Right hindlimb (tissue), 1 donor: Measurements from ENCODE around the gene SLC16A12.
A peak's percentile ranks its signal among the peaks of the same experiment; 100 is the strongest.
"Not testable (repeated sequence)": the region's sequence is repeated elsewhere in the genome, so short reads cannot be mapped to it uniquely, and the experiment has no call there.

Experiments used
- DNase-seq: peaks from one replicate; pipeline ENCODE4 v3.0.0-alpha.2; 2018

SLC16A12 gene

DNA sequence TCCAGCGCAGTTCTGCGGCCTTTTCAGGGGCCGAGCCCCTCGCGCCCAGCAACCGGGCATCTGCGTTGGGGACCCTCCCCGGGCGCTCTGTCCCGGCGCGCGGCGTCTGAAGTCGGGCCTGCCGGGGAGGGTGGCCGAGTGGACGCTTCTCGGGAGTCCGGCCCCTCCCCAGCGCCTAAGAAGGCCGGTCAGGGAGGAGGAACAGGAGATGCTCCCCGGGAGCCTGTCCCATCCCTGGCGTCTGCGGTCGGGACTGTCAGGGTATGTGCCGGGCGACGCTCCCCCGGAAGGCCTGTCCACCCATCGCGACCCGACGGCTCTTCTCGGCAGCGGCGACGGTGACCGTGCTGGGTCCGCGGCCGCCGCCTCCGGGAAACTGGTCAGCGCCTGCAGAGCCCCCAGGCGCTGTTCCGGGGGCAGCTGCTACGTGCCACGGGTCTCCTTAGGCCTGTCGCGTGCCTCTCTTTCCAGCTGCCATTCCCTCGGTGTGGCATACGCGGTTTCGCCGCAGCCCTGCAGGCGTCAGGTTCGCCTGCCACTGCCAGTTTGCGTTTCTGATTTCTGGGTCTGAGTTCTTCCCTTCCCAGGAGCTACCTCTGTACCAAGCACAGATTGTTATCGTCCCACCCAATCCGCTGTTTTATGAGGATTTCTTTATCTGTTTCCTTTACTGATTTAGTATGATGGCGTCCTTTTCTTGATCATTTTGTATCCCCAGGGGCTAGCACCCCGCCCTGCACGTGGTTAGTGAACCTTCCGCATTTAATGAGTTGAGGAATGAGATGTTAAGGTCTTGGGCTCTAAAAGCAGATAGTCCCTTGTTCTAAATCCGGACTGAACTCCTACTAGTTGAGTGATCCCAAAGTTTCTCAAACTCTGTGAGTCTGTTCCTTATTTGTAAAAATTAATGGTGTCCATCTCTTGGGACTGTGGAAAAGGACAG is 120.2 kb downstream of the SLC16A12 start:
- peak; percentile 72 for DNase-seq

- DNase-seq, result peak; percentile 89
Observed at GRCh38 chr10:89414146-89414878, 121.1 kb downstream of the SLC16A12 start, which contains the start of gene IFIT5. Gene IFIT5, plus strand, starts transcription at chr10:89414568. Its CDS starts 231 bp downstream, at chr10:89414799.

DNA sequence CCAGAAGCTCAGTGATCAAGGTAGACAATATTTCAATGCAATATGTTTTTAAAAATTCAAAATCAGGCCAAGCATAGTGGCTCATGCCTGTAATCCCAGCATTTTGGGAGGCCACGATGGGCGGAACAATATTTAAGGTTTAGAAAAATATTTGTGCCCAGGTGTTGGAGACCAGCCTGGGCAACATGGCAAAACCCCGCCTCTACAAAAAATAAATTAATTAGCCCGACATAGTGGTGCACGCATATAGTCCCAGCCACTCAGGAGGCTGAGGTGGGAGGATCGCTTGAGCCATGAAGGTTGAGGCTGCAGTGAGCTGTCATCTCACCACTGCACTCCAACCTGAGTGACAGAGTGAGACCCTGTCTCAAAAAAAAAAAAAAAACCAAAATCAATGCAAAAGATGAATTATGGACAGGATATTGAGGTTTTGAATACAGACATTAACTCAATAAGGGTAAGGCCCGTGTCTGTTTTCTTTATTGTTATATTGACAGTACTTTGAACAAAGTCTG is 121.9 kb downstream of the SLC16A12 start:
- DNase-seq, result no peak

DNA sequence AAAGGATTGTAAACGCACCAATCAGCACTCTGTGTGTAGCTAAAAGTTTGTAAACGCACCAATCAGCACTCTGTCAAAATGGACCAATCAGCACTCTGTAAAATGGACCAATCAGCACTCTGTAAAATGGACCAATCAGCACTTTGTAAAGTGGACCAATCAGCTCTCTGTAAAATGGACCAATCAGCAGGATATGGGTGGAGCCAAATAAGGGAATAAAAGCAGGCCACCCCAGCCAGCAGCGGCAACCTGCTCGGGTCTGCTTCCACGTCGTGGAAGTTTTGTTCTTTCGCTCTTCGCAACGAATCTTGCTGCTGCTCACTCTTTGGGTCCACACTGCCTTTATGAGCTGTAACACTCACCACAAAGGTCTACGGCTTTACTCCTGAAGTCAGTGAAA is 123.1 kb downstream of the SLC16A12 start:
- not testable (repeated sequence) for DNase-seq

DNA sequence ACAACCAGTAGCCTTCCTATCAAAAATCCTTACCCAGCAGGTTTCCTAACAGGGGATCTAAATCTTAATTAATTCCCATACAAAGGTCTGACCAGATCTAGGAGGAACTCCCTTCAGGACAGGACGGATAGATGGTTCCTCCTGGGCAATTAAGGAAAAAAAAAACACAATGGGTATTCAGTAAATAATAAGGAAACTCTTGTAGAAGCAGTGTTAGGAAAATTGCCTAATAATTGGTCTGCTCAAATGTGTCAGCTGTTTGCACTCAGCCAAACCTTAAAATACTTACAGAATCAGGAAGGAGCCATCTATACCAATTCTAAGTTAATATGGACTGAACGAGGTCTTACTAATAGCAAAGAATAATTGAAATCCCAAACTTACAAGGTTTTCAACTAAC is 124.3 kb downstream of the SLC16A12 start:
- DNase-seq, result not testable (repeated sequence)

DNA sequence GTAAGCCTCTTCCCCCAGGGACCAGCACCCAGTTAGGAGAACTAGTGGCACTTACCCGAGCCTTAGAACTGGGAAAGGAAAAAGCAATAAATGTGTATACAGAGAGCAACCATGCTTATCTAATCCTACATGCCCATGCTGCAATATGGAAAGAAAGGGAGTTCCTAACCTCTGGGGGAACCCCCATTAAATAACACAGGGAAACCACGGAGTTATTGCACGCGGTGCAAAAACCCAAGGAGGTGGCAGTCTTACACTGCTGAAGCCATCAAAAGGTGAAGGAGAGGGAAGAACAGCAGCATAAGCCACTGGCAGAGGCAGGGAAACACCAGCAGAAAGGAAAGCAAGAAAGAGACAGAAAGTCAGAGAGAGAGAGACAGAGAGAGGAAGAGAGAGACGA is 124.8 kb downstream of the SLC16A12 start:
- DNase-seq, result not testable (repeated sequence)

- DNase-seq, result not testable (repeated sequence)
Observed at GRCh38 chr10:89409282-89409681, 126.1 kb downstream of the SLC16A12 start.

GRCh38 chr10:89407792-89408191 is 127.6 kb downstream of the SLC16A12 start:
- not testable (repeated sequence) for DNase-seq

- not testable (repeated sequence) for DNase-seq
Observed at GRCh38 chr10:89406178-89406577, 129.2 kb downstream of the SLC16A12 start.

DNA sequence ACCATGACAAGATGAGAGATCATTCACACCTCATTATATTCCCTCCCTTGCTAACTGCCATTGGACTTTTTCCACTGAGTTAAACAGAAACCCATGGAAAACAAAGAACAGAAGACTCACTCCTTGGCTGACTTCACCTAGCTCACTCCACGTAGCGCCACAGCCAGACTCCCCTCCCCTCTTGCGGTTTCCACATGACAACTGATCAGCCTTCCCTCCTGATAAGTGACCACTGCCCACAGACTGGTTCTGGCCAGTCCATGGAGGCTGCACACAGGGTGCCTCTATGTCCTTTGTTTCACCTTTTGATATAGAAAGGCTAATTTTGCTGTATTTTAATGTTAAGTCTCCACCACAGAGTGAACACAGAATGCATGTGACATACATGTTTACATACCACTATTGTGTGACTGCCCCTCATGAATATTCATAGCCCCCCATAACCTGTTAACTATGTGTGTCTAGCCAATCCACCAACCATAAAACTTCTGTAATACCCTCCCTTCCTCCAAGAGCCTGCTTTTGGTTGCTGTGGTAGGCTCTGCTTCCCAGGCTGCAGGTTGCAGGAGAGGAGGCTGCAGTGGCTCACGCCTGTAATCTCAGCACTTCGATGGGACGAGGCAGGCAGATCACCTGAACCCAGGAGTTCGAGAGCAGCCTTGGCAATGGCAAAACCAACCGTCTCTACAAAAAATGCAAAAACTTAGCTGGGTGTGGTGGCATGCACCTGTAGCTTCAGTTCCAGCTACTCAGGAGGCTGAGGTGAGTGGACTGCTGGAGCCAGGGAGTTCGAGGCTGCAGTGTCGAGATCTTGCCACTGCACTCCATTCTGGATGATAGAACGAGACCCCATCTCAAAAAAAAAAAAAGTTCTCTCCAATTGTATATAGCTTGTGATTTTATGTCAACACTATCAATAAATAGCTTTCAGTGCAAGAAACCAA is 131.0 kb downstream of the SLC16A12 start:
- peak; percentile 41 for DNase-seq

GRCh38 chr10:89403043-89403442 is 132.4 kb downstream of the SLC16A12 start:
- DNase-seq, result no peak

- DNase-seq, result no peak
Observed at GRCh38 chr10:89399956-89400355, 135.4 kb downstream of the SLC16A12 start.

DNA sequence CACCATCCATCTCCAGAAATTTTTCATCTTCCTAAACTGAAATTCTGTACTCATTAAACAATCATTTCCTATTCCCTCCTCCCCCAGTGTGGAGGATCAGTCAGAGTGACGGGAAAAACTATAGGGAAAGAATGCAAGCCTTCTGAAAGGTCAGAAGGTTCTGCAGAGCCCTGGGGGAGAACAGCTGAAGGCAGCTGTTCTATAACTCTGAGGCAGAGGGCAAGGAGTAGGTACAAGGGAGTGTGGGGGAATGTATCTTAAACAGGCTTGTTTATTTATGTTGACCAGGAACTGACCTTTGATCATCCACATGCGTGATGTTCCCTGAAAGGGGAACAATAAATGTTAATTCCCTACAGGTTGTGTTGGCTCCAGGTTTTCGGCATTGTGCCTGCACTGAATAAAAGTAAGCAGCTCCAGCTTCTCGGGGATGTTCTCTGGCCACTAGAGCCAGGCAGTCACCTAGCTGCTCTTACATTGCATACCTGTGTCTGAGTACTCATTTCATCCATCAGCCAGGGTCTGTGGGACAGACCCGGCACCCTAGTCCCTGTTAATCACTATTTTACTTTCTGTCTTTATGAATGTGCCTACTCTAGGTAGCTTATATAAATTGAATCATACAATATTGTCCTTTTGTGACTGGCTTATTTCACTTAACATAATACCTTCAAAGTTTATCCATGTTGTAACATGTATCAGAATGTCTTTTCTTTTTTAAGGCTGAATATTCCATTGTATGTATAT is 137.2 kb downstream of the SLC16A12 start:
- peak; percentile 63 for DNase-seq

- DNase-seq, result no peak
Observed at GRCh38 chr10:89395141-89395540, 140.3 kb downstream of the SLC16A12 start.

DNA sequence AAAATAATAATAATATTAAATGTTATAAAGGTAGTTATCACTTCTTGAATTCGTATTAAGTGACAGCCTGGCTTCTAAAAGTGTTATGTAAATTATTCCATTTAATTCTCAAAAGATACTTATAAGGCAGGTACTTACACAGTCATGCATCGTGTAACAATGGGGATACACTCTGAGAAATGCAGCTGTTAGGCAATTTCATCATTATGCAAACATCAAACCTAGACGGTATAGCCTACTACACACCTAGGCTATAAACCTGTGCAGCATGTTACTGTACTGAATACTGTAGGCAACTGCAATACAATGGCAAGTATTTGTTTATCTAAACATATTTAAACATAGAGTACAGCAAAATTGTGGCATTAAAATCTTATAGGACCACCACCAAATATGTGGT is 141.5 kb downstream of the SLC16A12 start:
- DNase-seq, result no peak

GRCh38 chr10:89392974-89393373 is 142.4 kb downstream of the SLC16A12 start:
- DNase-seq, result no peak

GRCh38 chr10:89391907-89392756 is 143.3 kb downstream of the SLC16A12 start, which contains the start of gene IFIT1:
Gene IFIT1, plus strand, starts transcription at chr10:89392623. Its CDS starts 90 bp downstream, at chr10:89392713.
- peak; percentile 74 for DNase-seq

GRCh38 chr10:89391226-89391576 is 144.2 kb downstream of the SLC16A12 start:
- not testable (repeated sequence) for DNase-seq

- no peak for DNase-seq
Observed at GRCh38 chr10:89390476-89391225, 144.7 kb downstream of the SLC16A12 start.

GRCh38 chr10:89389254-89389653 is 146.1 kb downstream of the SLC16A12 start:
- no peak for DNase-seq
